Lower leg skin (tissue), 4 donors: ENCODE results near the gene JAK3. TPM values are rescaled to one million over a fixed set of nuclear protein-coding genes. Genes with fewer than 3 reads are reported as not detected.
"Not testable (repeated sequence)": the region's sequence is repeated elsewhere in the genome, so short reads cannot be mapped to it uniquely, and the experiment has no call there.

ENCODE experiments used
- DNase-seq, 2 donors: peaks; one replicate each; pipeline ENCODE4 v3.0.0-alpha.2; 2019; ENCODE audit warnings: low spot score in 2 of 2
- H3K4me3 ChIP-seq: fragments of 200-600 bp; sonication (generic); 2 replicates; pipeline ENCODE4 v1.5.1; 2017; ENCODE audit warnings: mild to moderate bottlenecking, low read depth; ENCODE audit not compliant: poor library complexity, severe bottlenecking
- POLR2A ChIP-seq, 2 donors: fragments of 450-650 bp; IDR thresholded peaks; one replicate each; pipeline ENCODE4 v1.6.1; 2016 to 2017; ENCODE audit warnings: antibody characterized with exemption in 2 of 2, mild to moderate bottlenecking in 1 of 2, moderate library complexity in 1 of 2
- WGBS, 2 donors: methylation state at CpG; one replicate each; pipeline ENCODE4 v1.1.5; 2018; 5-methylcytosine and 5-hydroxymethylcytosine counted together
- intact Hi-C: fragments of 100-400 bp; cut with DNase I; formaldehyde crosslinking; loops from one replicate; pipeline ENCODE4 v1.15.0; 2023; ENCODE audit warnings: low total_unique reads
- total RNA-seq, 4 donors: library from RNA; depleted of rRNA; stranded (reverse); fragments of >200 nt; gene quantifications; one replicate each; pipeline ENCODE4 v1.1.0, GENCODE V29; 2016
- TF ChIP-seq, protein P1 (sequence below), 3 donors: fragments of 450-650 bp; IDR thresholded peaks; one replicate each; pipeline ENCODE4 v1.5.1; 2016; ENCODE audit warnings: antibody characterized with exemption in 3 of 3, mild to moderate bottlenecking in 3 of 3, moderate library complexity in 2 of 3

Gene JAK3
- total RNA-seq, 4 donors from 2014 or later = 2.1 to 4.0 (median 3.7) TPM

GRCh38 chr19:17780781-17781180 lies 67.0 kb downstream of the JAK3 start:
- WGBS, 2 donors = 89 to 95% methylated on average over 2 of the region's 2 CpGs
- intact Hi-C loops = no loop called here
- no peak for TF ChIP-seq POLR2A (IDR thresholded peaks at IDR 0.05)
- TF ChIP-seq, protein P1, sequence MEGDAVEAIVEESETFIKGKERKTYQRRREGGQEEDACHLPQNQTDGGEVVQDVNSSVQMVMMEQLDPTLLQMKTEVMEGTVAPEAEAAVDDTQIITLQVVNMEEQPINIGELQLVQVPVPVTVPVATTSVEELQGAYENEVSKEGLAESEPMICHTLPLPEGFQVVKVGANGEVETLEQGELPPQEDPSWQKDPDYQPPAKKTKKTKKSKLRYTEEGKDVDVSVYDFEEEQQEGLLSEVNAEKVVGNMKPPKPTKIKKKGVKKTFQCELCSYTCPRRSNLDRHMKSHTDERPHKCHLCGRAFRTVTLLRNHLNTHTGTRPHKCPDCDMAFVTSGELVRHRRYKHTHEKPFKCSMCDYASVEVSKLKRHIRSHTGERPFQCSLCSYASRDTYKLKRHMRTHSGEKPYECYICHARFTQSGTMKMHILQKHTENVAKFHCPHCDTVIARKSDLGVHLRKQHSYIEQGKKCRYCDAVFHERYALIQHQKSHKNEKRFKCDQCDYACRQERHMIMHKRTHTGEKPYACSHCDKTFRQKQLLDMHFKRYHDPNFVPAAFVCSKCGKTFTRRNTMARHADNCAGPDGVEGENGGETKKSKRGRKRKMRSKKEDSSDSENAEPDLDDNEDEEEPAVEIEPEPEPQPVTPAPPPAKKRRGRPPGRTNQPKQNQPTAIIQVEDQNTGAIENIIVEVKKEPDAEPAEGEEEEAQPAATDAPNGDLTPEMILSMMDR (IDR thresholded peaks at IDR 0.05) = no peak
- H3K4me3 ChIP-seq = no peak overlapping the region
- DNase-seq = no peak

GRCh38 chr19:17778968-17779929 lies 68.5 kb downstream of the JAK3 start:
- H3K4me3 ChIP-seq = no peak overlapping the region
- TF ChIP-seq POLR2A (IDR thresholded peaks at IDR 0.05) = no peak
- TF ChIP-seq, protein P1 (IDR thresholded peaks at IDR 0.05) = no peak
- DNase-seq = peak in 1 of 2 donors; percentile 55
- 18 to 20% methylated on average over 25 of the region's 25 CpGs for WGBS, 2 donors
- intact Hi-C loops = no loop called here

DNA sequence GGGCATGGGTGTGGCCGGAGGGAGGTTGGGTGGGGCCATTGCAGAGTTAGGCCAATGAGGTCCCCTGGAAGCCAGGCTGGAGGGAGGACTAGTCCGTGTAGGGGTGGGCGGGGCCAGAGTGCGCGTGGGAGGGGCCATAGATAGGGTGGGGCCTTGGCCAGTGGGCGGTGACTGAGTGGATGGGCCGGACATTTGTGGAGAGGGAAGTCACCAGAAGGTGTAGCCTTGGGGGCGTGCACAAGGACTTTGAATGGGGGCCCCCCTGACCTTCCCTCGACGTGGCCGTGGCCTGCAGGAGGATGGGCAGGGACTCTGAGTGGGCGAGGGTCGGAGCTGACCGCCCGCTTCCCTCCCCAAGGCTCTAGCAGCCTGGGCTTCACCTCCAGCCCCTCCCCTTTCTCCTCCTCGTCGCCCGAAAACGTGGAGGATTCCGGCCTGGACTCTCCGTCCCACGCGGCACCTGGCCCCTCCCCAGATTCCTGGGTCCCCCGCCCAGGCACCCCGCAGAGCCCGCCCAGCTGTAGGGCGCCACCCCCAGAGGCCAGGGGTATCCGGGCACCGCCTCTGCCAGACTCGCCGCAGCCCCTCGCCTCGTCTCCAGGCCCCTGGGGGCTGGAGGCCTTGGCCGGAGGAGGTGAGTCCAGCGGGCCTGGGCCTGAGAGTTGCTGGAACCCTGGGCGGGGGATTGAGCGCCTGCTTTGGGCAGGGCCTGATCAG lies 69.4 kb downstream of the JAK3 start:
- 6 to 7% methylated on average over 35 of the region's 37 CpGs for WGBS, 2 donors
- intact Hi-C loops = no loop called here
- peak in 1 of 2 donors; percentile 47 for DNase-seq
- no peak overlapping the region for H3K4me3 ChIP-seq
- TF ChIP-seq POLR2A (IDR thresholded peaks at IDR 0.05) = no peak
- TF ChIP-seq, protein P1 (IDR thresholded peaks at IDR 0.05) = no peak

GRCh38 chr19:17777840-17778239 lies 69.9 kb downstream of the JAK3 start:
- DNase-seq, H3K4me3 ChIP-seq, intact Hi-C loops: not testable (repeated sequence)
- WGBS, 2 donors = 72% methylated on average over 10 of the region's 10 CpGs

- intact Hi-C loops = no loop called here
- no peak overlapping the region for H3K4me3 ChIP-seq
- TF ChIP-seq POLR2A (IDR thresholded peaks at IDR 0.05) = no peak
- TF ChIP-seq, protein P1 (IDR thresholded peaks at IDR 0.05) = no peak
- DNase-seq = no peak
- 63 to 69% methylated on average over 26 to 27 of the region's 27 CpGs for WGBS, 2 donors
These were observed 71.6 kb downstream of the JAK3 start for GRCh38 chr19:17775991-17776803.
